Hepatocyte (in vitro differentiated cells): ENCODE results near the gene MICOS13.

Experiments used
- CTCF ChIP-seq: fragments of 200-600 bp; sonication (generic); IDR thresholded peaks from 2 replicates; pipeline ENCODE4 v1.5.1; 2016; ENCODE audit warnings: antibody characterized with exemption, mild to moderate bottlenecking; ENCODE audit not compliant: poor library complexity
- EZH2 ChIP-seq: fragments of 200-600 bp; sonication (generic); IDR thresholded peaks from 2 replicates; pipeline ENCODE4 v1.6.1; 2016; ENCODE audit warnings: antibody characterized with exemption, mild to moderate bottlenecking, borderline replicate concordance
- EZH2phosphoT487 ChIP-seq: fragments of 200-600 bp; sonication (generic); IDR thresholded peaks from one replicate; pipeline ENCODE4 v1.6.1; 2018; ENCODE audit warnings: antibody characterized with exemption, mild to moderate bottlenecking, low read depth, moderate library complexity; ENCODE audit not compliant: unreplicated experiment, severe bottlenecking

DNA sequence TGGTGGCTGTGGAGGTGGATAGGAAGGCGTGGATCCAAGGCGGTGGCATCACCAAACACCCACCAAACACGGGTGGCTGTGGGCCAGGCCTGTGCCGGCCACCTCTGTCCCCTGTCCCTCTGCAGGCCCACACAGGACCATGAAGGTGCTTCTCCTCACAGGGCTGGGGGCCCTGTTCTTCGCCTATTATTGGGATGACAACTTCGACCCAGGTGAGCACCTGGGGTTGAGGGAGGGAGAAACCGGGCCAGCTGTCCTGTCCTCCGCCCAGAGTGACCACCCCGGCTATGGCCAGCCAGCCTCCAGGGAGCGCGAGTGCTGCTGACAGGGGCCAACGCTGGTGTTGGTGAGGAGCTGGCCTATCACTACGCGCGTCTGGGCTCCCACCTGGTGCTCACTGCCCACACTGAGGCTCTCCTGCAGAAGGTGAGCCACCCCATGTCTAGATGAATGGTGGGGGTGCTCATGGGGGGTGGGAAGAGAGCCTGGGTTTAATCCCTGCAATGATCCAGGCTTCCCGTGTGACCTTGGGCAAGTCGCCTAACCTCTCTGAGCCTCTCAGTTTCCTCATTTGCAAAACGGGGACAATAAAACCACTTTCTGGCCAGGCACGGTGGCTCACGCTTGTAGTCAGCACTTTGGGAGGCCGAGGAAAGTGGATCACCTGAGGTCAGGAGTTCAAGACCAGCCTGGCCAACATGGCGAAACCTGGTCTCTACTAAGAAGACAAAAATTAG lies 4.5 kb upstream of the MICOS13 start:
- no peak for TF ChIP-seq CTCF
- no peak for TF ChIP-seq EZH2phosphoT487
- TF ChIP-seq EZH2: no peak
